NCI-H2227 (cell line): ENCODE data around the gene PLEKHG5.

Source experiments
- DNase-seq: peaks from one replicate; lab custom pipeline; 2025; ENCODE audit not compliant: unreplicated experiment; lab: John Stamatoyannopoulos, UW

PLEKHG5 gene

DNA sequence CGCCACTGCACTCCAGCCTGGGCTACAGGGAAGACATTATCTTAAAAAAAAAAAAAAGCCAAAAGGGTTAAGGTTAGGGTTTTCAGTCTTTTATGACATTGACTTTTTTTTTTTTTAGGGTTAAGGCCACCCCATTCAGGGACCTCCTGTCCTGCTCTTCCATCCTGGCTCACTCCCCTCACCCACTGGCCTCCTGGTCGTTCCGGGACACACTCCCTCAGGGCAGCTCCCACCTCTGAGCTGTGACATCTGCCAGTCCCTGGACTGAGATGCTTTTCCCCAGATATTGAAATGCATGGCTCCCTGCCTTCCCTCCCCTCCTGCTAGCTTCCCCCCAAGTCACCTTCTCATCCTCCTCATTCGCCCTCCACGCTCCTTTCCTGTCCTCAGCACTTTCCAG lies 9.6 kb downstream of the PLEKHG5 start:
- no peak for DNase-seq

DNA sequence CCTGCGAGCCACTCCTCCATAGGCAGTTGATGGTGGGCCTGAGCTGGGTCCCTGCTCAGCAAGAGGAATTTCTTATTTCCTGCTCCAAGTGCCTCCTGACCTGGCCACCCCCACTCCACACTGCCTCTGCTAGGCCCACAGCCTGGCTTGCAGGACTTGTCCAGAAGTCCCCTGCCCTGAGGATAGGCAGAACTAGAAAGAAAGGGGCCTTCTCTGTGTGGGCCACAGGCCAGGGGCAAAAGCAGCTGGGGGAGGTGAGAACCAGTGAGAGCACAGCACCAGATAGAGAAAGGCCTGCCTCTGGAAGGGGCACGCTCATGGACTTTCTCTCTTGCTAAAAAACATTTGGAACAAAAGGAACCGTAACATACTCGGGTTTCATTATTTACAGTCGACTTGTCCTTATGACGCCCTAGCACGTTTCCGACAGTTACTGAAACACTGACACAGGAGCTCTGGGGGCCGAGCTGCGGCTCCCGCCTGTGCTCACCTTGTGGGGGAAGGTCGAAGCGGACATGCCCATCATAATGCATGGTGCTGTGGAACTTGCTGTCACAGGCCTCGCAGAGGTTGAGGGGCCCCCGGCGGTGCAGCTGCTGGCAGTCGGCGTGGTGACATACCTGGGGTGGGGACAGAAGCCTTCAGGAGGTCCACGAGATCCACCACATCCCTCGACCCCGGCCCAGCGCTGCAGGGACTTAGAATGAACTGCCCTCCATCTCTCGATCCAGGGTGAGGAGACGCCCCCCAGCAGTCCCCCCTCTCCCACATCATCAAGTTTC lies 14.2 kb downstream of the PLEKHG5 start:
- DNase-seq = no peak

DNA sequence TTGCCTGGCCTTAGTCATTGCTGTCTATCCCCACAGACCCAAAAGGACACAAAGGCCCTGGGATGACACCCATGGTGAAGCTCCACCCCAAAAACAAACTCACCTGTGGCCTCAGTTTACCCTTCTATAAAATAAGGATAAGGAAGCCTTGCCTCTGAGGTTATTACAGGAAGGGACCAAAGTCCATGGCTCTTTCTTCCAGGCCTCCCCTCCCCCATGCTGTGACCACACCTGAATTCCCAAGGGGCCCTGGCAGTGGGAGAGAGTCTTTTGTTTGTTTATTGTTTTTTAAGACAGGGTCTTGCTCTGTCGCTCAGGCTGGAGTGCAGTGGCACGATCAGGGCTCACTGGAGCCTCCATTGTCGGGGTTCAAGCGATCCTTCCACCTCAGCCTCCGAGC lies 15.0 kb downstream of the PLEKHG5 start:
- no peak for DNase-seq

DNA sequence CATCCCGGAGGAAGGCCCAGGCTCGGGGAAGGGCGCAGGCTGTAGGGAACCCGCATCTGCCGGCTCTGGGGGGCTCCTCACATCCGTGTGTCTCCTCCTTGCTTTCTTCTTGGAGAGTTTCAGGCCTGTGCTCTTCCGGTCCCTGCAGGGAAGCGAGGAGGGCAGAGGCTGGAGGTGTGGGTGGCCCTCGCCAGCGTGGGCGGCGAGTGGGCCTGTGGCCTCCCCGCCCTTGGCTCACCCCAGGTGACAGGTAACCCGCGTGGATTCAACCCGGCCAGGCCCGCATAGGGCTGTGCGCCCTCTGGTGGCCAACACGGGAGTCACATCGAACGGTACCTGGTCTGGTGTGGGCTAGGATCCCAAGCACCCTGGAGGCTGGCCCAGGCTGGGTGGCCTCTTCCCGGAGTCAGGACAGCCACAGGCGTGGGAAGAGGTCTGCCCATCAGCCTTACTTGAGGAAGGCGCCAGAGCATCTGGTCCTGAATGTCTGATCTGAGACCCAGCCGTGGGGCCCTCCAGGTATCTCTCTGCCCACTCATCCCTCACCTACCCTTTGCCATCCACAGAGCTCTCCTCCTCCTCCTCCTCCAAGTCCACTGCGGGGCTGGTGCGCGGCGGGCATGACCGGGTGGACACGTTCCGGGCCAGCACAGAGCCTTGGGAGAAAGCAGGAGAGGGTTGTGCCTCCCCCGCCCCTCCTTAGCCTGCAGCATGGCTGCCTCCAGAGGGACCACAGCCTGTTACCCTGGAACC lies 15.9 kb downstream of the PLEKHG5 start:
- DNase-seq = peak; percentile 58

DNA sequence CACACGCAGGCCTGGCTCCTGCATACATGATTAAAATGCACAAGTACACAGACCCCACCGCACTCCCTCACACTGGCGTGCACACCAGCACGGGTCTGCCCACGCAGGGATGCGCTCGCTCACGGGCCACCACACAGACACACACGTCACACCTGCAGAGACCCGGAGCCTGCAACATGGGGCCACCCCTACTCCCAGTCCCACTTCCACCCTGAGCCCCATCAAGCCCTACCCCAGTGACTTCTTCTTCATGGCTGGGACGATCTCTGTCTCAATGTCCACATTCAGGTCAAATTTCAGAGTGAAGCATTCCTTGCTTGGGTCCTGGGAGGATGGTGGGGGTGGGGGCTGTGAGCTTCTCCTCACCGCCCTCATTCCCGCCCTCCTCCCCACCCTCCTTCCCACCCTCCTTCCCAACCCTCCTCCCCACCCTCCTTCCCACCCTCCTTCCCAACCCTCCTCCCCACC lies 16.6 kb downstream of the PLEKHG5 start:
- DNase-seq = no peak

DNA sequence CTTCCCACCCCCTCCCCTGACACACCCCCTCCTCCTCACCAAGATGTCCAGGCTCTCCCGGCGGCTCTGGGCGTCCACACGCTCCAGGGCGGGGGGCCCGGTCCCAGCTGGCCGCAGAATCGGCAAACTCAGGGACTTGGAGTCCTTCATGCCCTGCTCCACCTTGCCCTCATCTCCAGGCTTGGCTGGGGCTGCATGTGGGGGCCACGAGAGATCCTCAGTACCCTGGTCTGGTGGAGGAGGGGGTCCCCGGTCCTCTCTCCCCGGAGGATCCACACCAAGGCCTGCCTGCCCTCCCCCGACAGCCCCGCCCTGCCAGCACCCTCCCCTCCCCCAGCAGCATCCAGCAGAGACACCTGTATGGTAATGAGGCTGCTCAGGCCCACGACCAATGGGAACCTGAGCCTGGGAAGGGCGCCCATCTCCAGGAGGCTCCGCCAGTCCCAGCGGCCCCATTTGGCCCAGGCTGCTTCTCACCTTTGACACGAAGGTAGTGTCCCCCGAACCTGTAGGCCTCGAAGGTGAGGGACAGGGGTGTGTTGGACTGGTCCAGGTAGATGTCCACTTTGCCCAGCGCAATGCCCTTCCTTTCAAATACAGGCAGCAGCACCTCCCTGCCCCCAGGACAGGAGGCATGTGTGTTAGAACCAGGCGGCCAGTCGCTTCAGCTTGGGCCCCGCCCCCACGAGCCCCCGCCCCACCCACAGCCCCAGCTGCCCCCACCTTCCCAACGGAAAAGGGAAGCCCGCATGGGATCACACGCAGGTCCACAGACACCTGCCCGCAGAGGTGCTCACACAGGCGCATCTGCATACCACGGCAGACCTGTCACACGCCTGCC lies 17.3 kb downstream of the PLEKHG5 start:
- no peak for DNase-seq

DNA sequence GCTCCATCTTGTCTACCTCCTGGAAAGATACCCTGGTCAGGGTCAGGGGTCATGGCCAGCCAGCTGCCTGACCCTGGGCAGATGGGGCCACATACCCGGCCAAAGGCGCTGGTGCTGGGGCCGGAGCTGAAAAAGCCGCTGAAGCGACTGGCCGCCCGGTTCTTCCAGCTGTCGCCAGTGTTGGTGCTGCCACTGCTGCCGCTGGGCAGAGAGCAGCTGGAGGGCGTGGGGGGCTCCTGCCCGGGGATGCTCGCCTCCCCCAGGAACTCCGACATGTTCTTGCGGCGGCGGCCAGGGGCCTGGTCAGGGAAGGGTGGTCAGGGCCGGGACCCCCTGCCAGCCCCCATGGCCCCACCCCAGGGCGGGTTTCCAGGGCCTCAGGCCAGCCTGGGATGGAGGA lies 18.3 kb downstream of the PLEKHG5 start:
- no peak for DNase-seq

DNA sequence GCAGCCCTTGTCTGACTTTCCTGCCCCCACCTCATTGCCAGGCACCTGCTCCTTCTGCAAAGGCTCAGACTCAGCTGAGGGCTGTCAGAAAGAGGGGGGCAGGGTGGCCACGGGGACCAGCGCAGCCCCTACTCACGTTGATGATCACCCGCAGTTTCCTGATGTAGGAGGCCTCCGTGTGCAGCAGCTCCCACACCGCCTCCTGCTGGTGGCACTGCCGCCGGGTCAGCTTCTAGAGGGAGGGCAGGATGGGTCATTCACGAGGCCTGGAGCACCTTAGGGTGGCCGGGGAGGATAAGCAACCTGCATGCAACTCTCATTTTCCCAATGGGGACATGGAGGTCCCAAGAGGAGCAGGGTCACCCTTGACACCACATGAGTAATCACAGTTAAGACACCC lies 19.1 kb downstream of the PLEKHG5 start:
- DNase-seq = no peak

DNA sequence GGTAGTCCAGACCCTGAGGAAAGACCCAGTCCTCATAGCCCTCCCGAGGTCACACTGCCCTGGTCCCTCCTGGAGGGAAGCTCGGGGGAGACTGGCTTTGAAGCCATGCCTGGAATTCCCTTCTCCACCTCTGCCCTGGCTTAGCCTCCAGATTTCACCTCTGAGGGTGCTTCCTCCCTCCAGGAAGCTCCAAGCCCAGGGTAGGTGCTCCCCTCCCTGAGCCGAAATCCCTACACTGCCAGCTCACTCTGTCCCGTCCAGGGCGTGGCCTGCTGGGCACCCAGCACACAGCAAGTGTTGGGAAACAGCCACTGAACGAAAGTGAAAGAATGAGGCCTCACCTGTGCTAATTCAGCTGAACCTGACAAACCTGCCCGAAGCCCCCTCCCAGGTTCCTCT lies 19.5 kb downstream of the PLEKHG5 start:
- DNase-seq = no peak

DNA sequence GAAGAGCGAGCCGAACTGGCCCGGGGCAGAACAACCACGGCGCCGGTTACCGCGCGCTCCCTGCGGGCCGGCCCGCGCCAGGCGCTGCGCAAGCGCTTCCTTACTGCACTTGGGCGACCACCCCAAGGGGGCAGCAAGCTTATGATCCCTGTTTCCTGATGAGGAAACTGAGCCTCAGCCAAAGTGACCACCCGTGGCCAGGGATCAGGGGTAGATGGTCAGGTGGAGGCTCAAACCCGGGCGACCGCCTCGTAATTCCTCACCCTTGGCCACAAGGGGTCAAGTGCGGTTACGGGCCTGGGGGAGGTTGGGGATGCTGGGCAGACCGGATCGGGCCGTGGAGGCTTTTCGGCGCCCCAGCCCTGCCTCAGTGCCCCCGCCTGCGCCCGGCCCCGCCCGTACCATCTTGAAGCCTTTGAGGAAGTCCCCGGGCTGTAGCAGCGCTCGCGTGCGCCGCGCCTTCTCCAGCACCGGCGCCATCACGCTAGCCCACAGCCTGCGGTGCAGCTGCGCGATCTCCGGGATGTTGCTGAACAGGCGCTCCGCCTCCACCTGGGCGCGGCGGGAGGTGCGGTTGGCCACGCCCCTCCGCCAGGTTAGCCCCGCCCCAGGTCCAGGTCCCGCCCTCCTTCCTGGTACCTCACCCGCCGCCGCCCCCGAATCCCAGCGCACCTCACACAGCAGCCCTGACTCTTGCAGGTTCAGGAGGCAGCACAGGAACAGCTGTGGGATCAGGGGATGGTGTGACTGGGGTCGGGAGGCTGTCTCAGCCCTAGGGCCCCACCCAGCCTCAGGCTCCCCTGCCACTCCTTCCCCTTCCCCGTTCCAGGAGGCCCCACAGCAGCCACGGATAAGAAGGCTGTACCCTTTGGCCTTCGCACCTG lies 20.1 kb downstream of the PLEKHG5 start:
- no peak for DNase-seq

DNA sequence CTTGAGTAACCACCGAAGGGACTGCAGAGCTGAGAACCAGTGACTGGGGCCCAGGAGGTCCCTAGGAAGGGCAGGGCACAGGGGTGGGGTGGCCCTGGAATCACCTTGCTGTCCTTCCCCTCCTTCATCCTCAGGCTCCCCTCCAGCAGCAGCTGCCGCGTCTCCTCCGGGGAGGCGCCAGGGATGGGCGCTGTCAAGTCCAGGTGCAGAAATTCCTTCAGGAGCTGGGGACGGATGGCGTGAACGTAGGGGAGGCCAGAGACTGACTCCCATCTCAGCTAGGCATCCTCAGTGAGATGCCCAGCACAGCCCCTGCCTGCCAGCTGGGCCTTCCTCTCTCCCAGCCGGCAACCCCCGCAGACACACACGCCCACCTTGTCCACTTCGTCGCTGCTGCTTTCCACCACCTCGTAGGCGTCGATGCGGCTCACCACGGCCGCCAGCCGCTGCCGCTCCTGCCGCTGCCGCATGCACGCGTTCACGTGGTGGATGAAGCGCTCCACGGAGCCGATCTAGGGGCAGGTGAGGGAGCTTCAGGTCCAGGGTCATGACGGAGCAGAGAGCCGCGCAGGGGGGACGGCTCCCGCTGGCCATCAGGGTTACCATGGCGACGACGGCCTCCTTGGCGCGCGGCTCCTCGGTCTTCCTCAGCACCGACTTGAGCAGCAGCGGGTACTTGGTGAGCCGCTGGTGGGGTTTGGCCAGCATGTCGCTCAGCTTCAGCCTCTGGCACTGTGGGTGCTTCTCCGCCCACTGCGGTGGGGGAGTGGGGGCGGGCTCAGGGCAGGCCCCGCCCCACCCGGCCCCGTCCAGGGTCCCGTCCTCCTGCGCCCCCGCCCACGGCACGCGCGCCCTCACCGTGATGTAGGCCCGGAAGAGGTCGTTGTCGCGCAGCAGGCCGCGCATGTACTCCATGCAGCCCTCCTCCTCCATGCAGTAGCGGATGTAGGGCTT lies 21.1 kb downstream of the PLEKHG5 start:
- DNase-seq = no peak

DNA sequence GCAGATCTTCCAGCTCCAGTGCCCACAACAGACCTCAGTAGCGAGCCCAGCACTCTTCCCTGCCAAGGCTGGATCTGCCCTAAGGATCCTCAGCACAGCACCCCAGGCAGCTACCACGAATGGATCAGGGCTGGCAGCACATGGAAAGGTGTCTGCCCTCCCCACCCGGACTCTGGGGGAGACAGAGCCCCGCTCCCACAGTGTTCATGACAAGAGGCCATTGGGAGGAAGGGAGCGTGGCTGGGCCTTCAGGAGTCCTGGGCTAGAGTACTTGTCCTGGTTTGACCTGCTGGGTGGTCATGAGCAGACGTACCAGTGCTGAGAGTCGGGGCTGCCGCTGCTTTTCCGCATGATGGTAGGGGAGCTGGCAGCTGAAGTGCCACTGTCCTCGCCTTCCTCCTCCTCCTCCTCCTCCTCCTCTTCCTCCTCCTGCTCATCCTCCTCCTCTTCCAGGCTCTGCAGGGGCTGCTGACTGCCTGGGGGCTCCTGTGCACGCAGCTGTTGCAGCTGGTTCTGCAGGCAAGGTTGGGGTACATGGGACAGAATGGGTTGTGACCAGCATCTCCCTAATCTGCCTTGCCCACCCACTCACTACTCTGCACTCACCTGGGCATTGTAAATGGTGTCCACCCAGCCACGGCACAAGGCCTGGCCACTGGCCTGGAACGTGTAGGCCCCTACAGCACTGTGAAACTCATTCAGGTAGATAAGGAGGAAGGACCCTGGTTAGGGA lies 22.6 kb downstream of the PLEKHG5 start:
- DNase-seq = no peak

DNA sequence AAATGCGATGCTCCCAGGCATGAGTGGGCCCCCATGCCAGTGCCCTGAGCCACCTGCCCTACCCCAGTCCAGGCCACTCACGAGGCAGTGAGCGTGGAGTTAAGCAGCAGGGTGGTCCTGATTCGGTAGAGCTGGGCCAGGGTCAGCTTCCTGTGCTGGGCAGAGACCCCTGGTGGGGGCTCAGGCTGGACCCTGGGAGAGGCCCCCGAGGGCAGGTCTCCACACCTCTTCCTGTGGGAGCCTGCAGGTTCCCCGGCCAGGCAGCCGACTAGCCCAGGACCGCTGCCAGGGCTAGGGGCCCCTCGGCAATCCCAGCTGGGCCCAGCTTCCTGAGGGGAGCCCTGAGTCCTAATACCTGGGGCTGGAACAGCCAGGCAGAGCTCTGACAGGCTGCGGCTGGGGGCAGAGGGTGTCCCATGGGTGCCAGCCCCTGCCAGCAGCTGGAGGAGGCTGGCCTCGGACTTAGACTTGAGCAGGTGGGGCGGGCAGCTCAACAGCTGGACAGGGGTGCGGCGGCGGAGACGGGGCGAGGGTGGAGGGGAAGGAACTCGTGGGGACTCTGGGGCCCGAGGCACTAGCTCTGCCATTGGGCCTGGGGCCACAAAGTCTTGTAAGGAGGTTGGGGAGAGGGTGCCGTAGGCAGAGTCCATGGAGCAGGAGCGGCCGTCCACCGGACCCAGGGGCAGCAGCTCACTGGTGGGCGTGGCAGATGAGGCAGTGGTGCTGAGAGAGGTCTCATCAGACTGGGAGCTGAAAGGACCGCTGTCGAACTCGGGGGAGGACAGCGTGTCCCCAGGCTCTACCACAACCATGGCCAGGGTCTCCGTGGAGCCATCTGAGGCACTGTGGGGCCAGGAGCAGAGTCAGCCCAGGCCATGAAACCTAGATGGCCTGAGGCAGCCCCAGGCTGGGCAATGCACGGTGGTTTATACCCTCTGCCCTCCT lies 23.5 kb downstream of the PLEKHG5 start:
- DNase-seq = no peak

DNA sequence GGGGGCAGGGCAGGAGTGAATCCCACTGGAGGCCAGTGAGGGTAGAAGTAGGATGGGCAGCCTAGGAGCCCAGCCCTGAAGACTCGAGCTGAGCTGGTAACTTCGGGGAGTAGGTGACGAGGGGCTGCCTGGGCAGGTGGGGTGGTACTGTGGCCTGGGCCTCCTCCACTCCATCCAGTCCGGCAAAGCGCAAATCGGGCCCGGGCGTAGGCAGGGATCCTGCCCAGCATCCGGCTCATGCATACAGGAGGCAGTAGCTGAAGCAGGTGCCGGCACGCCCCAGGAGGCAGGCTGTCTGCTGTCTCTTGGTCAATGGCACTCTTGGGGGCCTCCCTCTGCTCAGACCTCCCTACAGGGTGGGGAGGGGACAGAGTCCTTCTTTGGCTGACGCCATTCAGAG lies 24.2 kb downstream of the PLEKHG5 start:
- no peak for DNase-seq

DNA sequence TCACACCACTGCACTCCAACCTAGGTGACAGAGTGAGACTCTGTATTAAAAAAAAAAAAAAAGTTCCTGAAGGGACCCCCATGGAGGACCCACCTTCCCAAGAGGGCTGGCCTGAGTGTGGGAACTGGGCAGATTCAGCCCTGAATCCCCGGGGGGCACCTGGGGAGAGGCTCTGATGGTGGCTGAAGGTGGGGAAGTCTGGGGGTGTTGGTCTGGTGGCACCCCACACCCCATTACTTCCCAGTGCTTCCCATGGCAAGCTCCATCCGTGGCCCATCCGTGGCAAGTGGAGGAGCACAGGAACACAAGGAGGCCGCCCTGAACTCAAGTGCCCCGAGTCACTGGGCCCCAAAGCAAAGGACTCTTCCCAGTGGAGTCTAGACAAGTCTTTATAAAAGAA lies 24.7 kb downstream of the PLEKHG5 start:
- DNase-seq = no peak

DNA sequence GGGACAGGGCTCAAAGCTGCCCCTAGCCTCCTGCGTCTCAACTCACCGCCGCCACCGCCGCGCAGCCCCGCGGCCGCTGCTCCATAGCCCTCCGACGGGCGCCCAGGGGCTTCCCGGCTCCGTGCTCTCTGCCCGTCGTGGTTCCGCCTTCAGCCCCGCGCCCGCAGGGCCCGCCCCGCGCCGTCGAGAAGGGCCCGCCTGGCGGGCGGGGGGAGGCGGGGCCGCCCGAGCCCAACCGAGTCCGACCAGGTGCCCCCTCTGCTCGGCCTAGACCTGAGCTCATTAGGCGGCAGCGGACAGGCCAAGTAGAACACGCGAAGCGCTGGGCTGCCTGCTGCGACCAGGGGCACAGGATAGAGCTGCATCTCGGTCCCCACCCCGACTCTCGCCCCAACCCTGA lies 25.4 kb downstream of the PLEKHG5 start, which contains the start of gene TNFRSF25:
Gene TNFRSF25, minus strand, starts transcription at position 151 of the 400 bp plus-strand sequence. Its CDS starts 66 bp downstream, at position 85.
- no peak for DNase-seq

DNA sequence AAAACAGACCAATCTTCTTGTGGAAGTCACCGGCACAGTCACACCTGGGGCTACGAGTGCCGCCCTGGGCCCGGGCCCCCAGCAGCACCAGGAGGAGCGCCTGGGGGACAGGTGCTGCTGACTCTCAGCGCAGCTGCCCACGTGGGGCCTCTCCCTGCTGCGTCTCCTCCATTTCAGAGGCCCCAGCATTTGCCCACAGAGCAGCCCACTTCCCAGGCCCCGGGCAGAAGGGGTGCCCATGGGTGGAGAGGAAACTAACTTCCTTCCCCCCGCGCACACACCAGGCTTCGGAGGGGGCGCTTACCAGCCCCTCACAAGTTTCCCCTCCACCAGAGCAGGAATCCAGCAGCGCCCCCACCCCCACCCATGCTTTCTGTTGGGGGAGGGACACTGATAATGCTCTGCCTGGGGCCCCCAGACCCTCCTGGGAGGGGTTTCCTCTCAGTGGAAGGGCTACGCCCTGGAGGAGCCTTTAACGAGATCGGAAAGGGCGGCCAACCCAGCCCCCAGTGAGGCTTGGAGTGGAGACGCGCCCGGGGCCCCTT lies 25.9 kb downstream of the PLEKHG5 start:
- no peak for DNase-seq
